NCI-H345 treated with DMSO at 0.1 percent for 48 hours (cell line): ENCODE data around the gene CDK1.

Experiments used
- DNase-seq: peaks from one replicate; lab custom pipeline; 2025; ENCODE audit not compliant: unreplicated experiment; lab: John Stamatoyannopoulos, UW

The CDK1 gene

DNA sequence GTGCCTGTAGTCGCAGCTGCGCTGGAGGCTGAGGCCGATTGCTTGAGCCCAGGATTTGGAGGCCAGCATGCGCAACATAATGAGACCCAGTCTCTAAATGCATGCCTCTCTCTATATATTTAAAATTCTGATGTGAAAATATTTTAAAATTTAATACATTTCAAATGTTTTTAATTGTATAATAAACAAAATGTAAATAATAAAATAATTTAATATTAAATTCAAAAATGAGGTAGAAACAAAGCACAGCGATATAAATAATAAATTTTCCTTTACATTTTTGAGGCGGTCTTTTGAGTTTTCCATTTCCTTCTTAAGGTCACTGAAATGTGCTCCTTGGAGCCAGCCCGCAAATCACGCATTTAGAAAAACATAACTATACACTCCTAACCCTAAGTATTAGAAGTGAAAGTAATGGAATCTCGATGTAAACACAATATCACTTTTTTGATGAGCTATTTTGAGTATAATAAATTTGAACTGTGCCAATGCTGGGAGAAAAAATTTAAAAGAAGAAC lies 523 bp upstream of the CDK1 start:
- DNase-seq: no peak

DNA sequence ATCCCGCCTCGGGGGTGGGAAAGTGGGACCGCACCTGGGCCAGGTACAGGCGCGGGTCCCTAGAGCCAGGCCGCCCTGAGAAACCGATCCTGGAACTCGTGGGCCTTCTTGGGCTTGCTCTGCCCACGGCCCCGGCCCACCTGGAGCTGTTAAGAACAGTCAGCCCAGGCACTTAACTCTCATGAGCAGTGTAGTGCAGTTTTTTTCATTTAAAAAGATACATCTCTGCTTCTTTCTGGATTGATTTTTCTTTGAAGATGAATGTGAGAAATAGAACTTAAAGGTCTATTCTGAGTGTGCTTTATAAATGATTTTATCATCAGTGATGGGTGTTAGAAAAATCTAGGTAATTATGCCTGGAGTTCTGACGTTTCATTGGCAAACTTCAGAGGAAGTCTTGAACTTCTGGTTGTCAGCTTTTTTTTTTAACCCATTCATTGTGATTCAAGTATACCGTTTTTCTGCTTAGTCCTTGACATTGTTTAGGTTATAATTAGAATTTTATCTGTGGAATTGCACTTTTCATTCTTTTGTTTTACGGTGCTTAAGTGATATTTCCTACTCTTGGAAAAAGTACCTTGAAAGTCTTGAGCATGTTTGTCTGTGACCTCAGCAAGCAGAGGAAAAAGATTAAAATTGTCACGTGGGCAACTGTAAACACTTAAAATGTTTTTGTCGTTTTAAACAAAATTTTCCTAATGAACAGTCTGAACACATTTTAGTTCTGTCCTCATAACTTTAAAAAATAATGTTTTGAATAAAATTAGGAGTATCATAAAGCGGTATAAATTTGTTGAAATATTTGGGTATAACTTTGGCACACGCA lies 906 bp downstream of the CDK1 start:
- no peak for DNase-seq

DNA sequence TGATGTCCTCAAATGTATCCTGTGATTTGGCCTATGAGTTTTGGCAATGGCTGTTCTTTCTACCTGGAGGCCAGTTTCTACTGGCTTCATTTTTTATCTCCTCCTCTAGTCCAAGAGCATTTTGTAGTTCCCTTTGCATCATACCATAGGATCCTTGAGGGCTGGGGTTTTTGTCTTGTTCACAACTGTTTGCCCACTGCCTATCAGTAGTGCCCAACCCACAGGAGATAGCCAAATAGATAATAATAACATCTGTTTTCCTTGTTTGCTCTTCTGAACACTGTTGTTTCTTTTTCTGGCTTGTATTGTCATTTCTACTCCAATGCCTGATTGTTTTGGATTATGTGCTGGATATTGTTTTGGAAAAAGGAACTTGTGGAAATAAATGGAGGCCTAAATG lies 3.4 kb downstream of the CDK1 start:
- DNase-seq: no peak

DNA sequence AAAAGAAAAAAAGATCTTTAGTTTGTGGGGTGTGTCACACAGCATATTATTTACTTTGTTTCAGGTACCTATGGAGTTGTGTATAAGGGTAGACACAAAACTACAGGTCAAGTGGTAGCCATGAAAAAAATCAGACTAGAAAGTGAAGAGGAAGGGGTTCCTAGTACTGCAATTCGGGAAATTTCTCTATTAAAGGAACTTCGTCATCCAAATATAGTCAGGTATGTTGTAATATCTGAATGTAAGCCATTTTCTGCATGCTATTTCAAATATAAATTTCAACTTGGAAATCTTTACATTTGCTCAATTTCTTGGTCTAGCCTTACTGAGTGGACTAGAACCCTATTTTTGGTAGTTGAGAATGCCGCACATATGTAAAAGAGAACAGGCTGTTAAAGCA lies 6.4 kb downstream of the CDK1 start:
- DNase-seq: no peak

DNA sequence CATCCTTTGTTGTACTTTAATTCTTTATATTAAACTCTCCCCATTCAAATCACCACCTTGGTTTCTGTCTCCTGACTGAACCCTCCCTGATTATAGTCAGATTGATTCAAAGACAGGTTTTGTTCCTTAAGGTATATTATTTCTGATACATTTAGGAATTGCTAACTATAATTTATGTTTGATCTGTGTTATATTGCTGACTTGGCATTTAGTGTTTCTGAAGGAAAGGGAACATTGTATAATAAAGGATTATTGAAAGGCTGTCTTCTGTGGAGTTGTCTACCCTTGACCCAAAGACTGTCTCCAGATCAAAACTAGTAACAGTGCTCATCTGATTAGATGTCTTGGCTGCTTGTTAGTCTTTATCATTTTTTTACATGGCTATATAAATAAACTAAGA lies 10.3 kb downstream of the CDK1 start:
- no peak for DNase-seq

DNA sequence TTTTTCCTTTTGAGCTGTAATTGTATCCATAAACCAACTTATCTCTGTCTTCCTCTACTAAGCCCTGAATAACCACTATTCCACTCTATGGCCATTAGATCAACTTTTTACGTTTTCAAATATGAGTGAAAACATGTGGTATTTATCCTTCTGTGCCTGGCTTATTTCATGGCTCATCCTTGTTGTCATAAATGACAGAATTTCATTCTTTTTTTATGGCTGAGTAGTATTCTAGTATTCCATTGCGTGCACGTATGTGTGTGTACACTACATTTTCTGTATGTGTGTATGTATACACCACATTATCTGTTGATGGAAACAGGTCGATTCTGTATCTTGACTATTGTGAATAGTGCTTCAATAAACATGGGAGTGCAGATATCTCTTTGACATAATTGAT lies 11.1 kb downstream of the CDK1 start:
- DNase-seq: no peak

DNA sequence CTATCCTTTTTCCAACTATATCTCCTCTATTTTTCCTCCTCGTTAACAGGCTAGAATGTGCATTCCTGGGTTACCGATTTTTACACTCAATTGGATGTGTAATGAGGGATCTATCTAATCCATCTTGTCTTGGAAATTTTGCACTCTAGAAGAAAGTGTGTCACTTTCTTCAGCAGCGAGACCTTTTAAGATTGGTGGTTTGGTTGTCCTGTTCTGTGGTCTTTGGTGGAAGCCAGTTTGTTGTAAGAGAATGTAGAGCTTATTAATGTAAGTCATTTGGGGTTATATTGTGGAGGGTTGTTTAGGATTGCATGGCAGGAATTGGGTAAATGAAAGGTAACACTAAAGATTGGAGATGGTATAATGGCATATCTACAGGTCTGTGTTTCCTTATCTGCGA lies 16.7 kb downstream of the CDK1 start:
- no peak for DNase-seq

DNA sequence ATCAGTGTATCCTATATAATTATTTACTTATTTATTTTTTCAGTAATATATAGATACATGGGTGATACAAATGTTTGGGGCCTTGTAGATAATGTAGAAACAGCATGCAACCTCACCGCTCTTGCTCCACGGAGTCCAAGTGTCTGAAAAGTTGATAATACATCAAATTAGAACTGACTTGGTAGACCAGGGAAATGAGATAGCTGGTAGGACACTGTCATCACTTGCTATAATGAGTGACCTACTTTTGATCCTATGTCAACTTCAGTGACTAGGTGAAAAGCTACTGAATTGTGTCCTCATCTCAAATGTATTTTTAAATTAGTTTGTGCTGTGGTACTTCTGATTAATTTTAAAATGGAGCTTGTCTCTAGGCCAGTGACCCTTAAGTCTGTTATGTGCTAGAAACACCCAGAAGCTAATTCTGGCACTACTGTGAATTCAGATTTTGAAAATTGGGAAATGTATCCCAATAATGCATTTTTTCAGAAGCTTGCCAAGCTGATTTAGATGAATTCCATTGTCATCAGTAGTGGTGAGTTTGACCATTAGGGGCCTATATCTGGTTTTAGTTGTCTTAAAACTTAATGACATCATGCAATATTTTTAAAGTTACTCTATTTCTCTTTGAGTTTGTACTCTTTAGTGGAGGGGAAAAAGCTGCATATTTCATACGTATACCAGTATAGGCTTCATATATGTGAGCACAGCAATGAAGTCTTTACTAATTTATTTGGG lies 17.4 kb downstream of the CDK1 start:
- DNase-seq: no peak

DNA sequence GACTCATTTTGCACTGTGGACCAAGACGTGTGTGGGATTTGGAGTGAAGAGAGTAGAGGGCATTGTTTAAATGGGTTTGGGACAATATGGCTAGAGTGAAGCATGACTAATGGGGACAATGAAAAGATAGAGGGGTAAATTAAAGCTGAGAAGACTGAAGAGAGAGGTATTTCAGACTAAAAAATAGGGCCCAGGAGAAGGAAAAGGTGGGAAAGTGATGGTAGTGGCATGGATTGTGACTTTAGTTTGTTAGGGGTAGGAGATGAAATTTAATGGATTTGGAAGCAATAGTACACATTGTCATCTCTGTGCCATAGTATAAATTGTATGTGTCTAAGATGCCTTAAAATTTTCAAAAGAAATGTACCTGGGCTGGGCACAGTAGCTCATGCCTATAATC lies 18.2 kb downstream of the CDK1 start:
- DNase-seq: no peak

DNA sequence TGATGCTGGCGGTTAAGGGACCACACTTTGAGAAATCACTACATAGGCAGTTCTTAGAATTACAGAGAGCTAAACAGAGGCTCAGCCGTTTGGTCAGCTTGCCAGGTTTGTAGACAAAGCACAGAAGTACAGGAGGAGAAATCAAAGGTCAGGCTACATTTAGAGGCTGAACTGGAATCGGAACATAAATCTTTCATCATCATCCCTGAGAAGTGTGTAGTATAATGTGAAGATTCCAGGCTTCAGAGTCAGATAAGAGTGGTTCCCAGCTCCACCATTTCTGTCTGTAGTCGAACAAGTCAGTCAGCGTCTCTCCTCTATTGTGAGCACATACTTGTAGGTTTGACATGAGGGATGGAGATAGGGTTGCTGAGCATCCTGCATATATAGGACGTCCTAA lies 18.9 kb downstream of the CDK1 start:
- DNase-seq: no peak

DNA sequence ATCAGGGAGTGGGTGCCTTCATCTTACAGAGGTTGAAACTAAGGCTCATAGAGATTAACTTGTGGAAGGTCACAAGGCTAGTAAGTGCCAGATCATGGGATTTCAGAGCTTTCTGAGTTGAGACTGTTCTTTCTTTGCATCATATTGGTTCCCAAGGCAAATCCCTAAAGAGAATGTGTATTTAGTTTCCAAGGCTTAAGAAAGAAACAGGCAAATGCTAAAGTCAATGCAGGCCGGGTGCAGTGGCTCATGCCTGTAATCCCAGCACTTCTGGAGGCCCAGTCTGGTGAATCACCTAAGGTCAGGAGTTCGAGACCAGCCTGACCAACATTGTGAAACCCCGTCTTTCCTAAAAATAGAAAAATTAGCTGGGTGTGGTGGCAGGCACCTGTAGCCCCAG lies 19.8 kb downstream of the CDK1 start:
- DNase-seq: no peak

DNA sequence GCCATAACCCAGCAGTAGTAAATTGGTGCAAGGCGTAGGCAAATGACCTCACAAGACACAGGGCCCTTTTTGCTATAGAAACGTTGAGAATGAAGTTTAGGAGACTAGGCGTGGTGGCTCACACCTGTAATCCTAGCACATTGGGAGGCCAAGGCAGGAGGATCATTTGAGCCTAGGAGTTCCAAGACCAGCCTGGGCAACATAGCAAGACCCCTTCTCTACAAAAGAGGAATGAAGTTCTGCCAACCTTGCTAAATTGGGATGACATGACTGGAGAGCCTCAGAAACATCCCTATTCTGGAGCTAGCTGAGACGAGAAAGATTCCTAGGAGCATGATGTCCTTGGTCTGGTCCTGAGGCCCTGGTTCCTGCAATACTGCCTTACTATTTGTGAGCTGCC lies 20.6 kb downstream of the CDK1 start:
- no peak for DNase-seq

DNA sequence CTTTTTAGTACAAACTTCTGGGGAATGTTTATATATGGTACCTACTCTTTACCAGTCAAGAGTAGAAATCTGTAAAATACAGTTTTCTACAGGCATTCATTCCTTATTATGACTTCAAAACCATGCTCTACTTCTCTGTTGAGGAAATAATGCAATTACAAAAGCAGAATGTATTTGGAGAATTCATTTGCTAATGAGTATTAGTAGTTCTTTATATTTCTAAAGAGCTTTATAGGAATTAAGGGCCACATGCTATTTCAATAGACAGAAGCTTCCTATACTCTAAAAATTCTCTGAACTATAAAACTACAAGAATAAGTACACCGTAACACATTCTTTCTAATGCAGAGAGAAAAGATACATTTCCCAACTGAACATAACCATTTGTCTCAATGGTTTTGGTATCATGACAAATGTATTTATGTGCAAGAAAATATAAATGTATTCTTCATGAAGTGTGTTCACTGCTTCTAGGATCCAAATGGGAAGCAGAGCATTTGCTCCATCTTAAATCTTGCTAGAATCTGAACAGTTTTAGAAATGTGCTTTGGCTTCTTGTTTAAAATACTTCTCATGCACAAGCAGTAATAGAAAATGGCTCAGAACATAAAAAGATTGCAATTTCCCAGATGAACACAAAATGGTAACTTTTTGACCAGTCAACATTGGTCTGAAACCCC lies 21.8 kb downstream of the CDK1 start:
- no peak for DNase-seq

DNA sequence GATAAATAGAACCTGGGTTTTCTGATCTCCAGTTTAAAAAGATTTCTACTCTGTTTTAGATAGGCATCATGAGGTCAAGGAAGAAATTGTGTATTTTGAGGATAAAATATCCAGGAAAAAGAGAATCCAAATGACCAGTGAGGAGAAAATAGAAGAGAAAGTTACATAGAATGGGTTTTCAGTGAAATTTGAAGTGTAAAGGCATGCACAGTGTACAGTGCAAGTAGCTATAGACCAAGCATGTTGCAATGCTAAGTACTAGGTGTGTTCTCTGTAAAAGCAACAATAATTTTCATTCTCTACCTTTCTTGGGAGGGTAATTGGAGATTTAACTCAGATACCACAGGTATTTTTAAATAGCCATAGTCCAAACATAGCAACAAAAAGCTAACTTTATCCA lies 22.6 kb downstream of the CDK1 start:
- DNase-seq: no peak

DNA sequence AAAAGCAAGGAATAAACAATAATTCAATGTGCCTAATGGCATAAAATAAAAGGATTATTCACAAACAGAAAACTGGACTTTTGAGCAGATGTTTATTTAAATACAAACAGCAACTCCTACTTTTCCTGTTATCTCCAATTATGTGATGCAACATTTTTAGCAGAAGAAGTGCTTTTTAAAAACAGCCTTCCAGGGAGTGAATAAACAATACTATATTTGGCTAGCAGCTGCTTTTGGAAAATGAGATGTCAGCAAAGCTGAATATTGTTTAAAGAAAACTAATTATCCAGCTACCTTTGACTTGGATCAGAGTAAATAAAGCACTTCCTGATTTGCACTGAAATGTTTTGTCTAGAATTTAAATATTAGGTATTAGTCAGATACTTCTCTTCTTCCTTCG lies 23.2 kb downstream of the CDK1 start:
- no peak for DNase-seq

DNA sequence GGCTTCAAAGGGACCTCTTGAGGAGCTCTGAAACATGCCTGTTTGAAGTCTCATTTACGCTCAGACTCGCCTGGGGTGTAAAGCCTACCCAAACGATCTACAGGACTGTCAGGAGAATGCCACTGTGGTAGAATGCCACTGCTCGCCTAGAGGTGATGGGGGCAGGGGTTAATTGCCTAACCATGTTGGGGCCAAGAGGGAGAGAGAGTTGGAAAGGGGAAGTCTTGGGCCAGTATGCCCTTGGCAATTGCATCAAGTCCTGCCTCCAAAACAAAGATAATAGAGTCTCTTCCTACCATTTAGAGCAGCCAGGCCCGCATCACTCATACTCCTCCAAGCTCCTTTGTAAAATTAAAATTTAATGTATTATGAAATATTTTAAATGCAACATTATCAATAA lies 25.2 kb downstream of the CDK1 start:
- DNase-seq: no peak

DNA sequence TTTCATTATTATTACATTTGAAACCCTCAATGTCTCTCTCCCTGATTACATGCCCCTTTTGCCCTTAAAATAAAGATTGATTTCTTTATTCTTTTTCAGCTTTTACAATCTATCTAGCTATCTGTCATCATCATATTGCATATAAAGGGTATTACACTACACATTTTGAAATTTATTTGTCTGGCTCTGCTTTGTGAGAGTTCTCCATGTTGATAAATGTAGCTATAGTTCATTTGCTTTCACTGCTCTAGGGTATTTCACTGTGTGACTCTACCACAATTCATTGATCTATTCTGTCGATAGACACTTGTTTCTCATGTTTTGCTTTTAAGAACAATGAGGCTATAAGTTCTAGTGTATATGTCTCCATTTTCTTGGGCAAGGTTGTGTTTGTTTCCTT lies 25.6 kb downstream of the CDK1 start:
- no peak for DNase-seq

DNA sequence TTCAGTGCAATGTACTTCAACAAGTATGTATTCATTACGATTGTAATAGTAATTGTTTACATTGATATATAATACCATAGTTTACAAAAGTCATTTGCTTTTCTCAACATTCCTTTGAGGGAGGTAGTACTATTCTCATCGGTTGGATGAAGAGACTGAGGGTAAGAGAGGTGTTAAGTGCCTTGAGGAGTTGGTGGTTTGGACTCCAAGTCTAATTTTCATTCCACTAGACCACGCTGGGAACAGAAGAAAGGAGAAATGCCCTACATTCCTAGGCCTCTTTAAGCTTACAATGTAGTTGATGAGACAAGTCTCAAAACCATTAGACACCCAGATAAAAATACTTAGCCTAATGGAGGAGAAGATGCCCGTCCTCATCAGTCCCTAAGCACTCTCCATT lies 28.6 kb downstream of the CDK1 start:
- no peak for DNase-seq

DNA sequence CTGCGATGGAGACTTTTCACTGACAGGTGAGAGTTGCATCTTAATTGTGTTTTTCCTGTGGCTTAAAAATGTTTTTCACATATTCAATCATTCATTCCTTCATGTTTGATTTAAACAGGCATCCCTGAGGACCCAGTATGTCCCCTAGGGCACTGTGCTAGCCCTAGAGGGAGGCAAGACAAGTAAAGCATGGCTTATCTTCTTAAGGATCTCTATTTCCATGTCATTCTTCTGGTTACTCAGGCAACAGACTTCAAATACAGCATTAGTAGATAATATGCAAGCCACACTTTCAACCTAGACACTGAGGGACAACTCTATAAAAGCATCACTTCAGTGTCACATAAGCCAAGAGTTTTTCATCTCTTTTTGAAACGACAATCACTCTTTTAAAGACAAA lies 29.2 kb downstream of the CDK1 start:
- no peak for DNase-seq

DNA sequence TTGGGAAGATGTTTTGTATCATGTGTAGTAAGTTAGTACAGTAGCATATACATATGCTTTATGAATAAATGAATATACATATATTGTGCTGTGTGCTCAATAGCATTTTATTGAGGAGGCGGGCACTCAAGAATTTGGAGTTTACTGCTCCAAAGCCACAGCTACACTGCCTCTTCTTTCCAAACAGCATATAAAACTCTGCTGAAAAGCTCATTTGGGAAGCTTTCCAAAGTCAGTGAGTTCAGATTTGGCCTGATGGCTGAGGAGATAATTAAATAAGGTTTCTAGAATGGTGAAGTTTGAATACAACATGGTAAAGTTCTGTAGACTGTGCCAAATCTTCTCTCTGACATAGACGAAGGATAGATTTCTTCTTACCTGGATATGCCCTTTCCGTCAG lies 29.8 kb downstream of the CDK1 start:
- DNase-seq: no peak

DNA sequence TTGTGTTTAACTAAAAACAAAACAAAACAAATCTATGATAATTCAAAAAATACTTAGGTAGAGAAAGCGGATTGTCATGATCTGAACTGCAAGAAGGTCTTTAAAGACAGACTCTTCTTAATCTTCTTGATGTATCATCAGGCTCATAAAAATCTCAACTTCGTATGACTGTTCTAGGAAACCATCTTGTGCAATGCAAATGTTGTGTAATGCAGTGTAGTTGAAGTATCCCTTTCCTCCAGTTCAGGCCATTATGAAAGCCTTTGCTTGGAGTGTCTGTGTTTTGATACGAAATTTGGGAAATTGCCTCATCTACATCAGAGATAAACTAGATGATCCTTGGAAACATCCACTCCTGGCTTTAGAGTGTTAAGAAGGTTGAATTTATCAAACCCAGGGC lies 30.9 kb downstream of the CDK1 start:
- DNase-seq: no peak
